Hematopoietic multipotent progenitor cell (in vitro differentiated cells): Measurements from ENCODE around the gene GORASP1. TPM values are rescaled to one million over a fixed set of nuclear protein-coding genes. Genes with fewer than 3 reads are reported as not detected.
A peak's percentile ranks its signal among the peaks of the same experiment; 100 is the strongest.

ENCODE experiments used
- DNase-seq, 3 donors: peaks; one replicate each; pipeline ENCODE4 v3.0.0-alpha.2; 2011 to 2015; ENCODE audit warnings: low read depth in 2 of 3, low spot score in 2 of 3
- total RNA-seq: library from RNA; depleted of rRNA; stranded (reverse); fragments of >200 nt; gene quantifications from one replicate; pipeline ENCODE4 v1.2.3, GENCODE V29; 2012

The GORASP1 gene
- total RNA-seq, 1 donor = 56.0 TPM

DNA sequence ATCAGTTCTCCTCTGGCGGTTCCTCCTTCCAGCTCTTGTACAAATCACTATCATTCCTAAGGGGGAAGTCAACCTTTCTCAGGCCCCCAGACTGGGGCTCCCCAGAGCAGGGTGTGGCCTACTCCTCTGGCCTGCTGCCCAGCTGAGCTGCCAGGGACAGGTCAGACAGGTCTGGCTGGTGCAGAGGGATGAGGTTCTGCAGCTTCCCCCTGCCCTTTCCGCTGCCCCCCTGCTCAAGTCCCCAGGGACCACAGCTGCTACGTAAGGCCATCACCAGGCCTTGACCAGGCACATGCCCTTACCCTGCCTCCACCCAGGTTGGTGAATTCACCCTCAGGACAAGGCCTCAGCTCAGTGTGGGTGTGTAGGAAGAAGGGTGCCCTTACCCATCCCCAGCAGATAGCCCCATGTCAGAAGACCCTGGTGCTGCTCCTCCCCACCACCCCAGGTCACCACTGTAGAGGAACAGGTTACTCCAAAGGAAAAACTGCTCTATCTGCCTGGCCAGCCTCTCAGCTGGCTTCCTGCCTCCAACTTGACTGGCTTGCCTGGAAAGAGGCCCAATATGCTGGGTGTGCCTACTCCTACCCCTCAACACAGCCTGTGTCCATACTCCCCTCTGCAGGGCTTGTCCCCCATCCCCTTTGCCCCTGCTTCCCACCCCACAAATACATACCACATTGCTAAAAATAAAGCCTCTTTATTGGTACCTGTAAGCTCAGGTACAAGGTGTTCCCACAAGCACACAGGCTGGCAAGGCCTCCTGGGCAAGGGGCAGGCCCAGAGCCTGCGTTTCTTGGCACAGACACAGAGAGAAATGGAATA is 34.0 kb upstream of the GORASP1 start:
- DNase-seq = peak in 1 of 3 donors; percentile 46

GRCh38 chr3:39140341-39140971 is 33.0 kb upstream of the GORASP1 start:
- DNase-seq = no peak

GRCh38 chr3:39139442-39139841 is 32.0 kb upstream of the GORASP1 start:
- no peak for DNase-seq

DNA sequence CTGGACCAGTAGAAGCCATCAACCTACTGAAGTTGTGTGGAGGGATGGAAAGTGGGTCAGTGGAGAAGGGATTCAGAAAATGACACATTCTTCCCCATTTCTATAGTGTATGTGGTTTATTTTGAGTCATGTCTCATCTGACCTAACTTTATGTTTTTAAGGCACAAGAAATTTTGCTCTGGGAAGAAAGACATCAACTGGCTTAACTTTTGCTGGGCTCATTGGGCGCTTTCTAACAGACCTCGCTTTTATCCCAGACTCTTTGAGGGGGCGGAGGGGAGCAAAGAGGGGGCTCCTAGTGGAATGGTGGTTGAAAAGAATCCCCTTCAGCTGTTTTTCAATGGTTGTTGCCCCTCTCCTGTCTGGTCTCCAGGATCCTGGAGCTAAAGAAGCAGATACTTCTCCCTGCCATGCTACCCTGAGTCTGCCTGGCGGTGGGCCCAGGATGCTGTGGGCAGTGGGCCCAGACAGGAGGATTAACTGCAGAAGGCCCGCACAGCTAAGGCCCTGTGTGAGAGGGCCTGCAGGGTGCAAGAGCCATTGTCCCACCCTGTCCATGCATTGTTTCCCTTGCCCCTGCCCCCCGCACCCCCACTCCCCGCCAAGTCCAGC is 31.5 kb upstream of the GORASP1 start:
- DNase-seq = no peak

GRCh38 chr3:39137991-39138803 is 30.8 kb upstream of the GORASP1 start:
- no peak for DNase-seq

DNA sequence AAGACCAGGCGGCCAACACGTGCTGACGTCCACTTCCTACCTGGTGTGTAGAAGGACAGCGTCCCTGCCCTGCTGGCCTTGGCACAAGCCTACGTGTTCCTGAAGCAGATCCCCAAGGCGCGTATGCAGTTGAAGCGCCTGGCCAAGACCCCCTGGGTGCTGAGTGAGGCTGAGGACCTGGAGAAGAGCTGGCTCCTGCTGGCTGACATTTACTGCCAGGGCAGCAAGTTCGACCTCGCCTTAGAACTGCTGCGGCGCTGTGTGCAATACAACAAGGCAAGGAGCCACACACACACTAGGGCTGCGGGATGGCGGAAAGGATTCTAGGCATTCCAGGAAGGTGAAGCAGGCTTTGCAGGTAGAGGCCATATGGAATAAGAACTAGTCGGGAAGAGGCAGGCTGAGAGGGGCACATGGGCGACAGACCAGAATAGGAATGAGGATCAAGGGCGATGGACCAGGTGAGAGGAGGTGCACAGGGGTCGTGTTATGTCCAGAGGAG is 30.1 kb upstream of the GORASP1 start:
- DNase-seq = no peak

GRCh38 chr3:39136533-39137434 is 29.4 kb upstream of the GORASP1 start:
- DNase-seq = no peak

GRCh38 chr3:39135170-39135805 is 27.9 kb upstream of the GORASP1 start:
- no peak for DNase-seq

- no peak for DNase-seq
Observed at GRCh38 chr3:39134305-39134704, 26.9 kb upstream of the GORASP1 start.

- DNase-seq = no peak
Observed at GRCh38 chr3:39133822-39134221, 26.4 kb upstream of the GORASP1 start.

- no peak for DNase-seq
Observed at GRCh38 chr3:39133093-39133490, 25.7 kb upstream of the GORASP1 start.

DNA sequence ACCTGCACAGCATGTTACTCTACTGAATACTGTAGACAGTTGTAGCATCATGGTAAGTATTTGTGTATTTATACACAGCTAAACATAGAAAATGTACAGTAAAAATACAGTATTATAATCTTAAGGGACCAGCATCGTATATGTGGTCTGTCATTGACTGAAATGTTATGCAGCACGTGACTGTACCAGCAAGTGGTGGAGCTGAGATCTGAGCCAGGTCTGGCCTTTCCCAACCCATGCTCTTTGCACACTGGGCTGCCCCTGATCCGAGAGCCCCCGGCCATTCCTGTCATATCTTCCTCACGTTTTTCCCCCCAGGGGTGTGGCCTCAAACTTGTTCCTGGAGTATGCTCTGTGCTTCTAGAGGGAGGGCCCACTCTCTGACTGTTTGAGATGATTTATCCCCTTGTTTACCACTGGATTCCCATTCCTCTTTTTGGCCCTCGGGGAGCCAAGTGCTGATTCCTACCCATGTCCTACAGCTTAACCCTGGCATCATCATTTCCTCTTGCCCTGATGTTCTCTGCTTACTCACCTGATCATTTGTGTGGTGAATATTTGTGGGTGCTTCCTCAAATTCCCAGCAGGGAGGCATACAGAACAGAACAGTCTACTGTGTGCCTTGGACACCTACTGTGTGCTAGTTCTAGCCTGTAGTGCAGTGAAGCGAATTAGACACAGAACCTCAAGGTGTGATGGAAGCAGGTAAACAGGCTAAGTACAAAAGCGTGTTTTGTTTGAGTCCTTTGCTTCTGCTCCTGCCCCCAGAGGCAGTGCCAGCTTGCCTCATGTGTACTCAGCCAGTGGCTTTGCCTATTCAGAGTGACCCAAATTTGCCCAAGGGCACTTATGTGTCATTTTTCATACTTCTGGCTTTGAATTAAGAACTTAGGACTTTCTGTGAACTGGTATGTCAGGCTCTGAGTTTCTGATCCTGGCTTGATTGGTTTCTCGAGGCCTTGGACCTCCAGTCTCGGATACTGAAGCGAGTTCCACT is 25.0 kb upstream of the GORASP1 start:
- DNase-seq = no peak

GRCh38 chr3:39130693-39131265 is 23.4 kb upstream of the GORASP1 start:
- DNase-seq = no peak

- DNase-seq = no peak
Observed at GRCh38 chr3:39130026-39130425, 22.6 kb upstream of the GORASP1 start.

- no peak for DNase-seq
Observed at GRCh38 chr3:39128951-39129350, 21.5 kb upstream of the GORASP1 start.

DNA sequence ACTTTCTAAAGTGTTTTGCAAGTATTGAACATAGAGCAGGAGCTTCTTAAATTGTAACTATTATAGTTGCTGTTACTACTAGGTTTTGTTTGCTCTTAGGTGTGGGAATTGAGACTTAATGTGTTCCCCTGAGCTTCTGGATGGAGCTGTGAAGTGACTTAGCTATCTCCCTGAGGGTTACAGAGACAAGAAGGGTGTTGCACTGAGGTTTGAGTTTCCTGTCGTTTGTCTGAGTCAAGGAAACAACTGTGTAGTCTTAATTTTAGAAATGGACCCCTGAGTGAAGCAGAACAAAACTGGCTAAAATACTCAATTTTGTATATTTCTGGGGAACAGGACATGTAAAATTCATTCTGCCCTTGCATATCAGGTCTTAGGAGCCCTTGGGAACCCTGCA is 20.5 kb upstream of the GORASP1 start:
- DNase-seq = no peak

- no peak for DNase-seq
Observed at GRCh38 chr3:39127269-39127907, 20.0 kb upstream of the GORASP1 start.
